Sigmoid colon (tissue), 4 donors: Measurements from ENCODE around the gene SCMH1.

Experiments used
- CTCF ChIP-seq, 4 experiments: fragments of 450-650 bp in 3 of 4; fragments of 200-600 bp in 1 of 4; IDR thresholded peaks; one replicate each; pipeline ENCODE4 v1.5.1; 2016 to 2019; ENCODE audit warnings: antibody characterized with exemption in 4 of 4, mild to moderate bottlenecking in 3 of 4, moderate library complexity in 2 of 4
- EP300 ChIP-seq, 4 donors: sonication (generic); formaldehyde crosslinking; IDR thresholded peaks; one replicate each; pipeline ENCODE4 v1.6.1; 2017; ENCODE audit warnings: antibody characterized with exemption in 4 of 4
- POLR2A ChIP-seq, 2 donors: fragments of 450-650 bp; IDR thresholded peaks; one replicate each; pipeline ENCODE4 v1.6.1; 2016; ENCODE audit warnings: antibody characterized with exemption in 2 of 2, mild to moderate bottlenecking in 2 of 2, moderate library complexity in 2 of 2
- POLR2AphosphoS5 ChIP-seq, 4 donors: sonication (generic); formaldehyde crosslinking; IDR thresholded peaks; one replicate each; pipeline ENCODE4 v1.6.1; 2017; ENCODE audit warnings: antibody characterized with exemption in 4 of 4

GRCh38 chr1:40979241-40980067, 262.7 kb downstream of the SCMH1 start, which contains the start of gene CTPS1:
- TF ChIP-seq CTCF (IDR thresholded peaks at IDR 0.05) (peak in 2 of 4 experiments; percentile 22 to 23), POLR2A (IDR thresholded peaks at IDR 0.05) (peak; percentile 23 to 52), POLR2AphosphoS5 (IDR thresholded peaks at IDR 0.05) (peak; percentile 83 to 89 (median 85)), EP300 (IDR thresholded peaks at IDR 0.05) (no peak)
